ENCODE results near the gene HSD17B12. TPM values are rescaled to one million over a fixed set of nuclear protein-coding genes. Genes with fewer than 3 reads are reported as not detected.

The HSD17B12 gene
- total RNA-seq, 2 donors from 2014 or later, result 59.9 to 102 TPM

GRCh38 chr11:43879789-43880639 lies 199.5 kb downstream of the HSD17B12 start:
- TF ChIP-seq POLR2AphosphoS5 (IDR thresholded peaks at IDR 0.05) (no peak), POLR2A (IDR thresholded peaks at IDR 0.05) (no peak)
- TF ChIP-seq, protein P1, sequence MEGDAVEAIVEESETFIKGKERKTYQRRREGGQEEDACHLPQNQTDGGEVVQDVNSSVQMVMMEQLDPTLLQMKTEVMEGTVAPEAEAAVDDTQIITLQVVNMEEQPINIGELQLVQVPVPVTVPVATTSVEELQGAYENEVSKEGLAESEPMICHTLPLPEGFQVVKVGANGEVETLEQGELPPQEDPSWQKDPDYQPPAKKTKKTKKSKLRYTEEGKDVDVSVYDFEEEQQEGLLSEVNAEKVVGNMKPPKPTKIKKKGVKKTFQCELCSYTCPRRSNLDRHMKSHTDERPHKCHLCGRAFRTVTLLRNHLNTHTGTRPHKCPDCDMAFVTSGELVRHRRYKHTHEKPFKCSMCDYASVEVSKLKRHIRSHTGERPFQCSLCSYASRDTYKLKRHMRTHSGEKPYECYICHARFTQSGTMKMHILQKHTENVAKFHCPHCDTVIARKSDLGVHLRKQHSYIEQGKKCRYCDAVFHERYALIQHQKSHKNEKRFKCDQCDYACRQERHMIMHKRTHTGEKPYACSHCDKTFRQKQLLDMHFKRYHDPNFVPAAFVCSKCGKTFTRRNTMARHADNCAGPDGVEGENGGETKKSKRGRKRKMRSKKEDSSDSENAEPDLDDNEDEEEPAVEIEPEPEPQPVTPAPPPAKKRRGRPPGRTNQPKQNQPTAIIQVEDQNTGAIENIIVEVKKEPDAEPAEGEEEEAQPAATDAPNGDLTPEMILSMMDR (IDR thresholded peaks at IDR 0.05), result no peak
- Histone ChIP-seq H3K36me3 (no peaks in the 10 kb centered on the region), H3K27ac (peak overlapping the region; percentile 54 to 55), H3K4me3 (peak overlapping the region; percentile 64 to 72), H3K4me1 (replicated peaks) (no peaks in the 10 kb centered on the region), H3K27me3 (replicated peaks; ENCODE audit: insufficient read depth) (no peaks in the 10 kb centered on the region), H3K9me3 (no peaks in the 10 kb centered on the region)
- intact Hi-C loops (cut with DNase I), result no loop called here
- no peak for DNase-seq (ENCODE audit: low spot score)
- WGBS, result 44% methylated on average over 13 of the region's 13 CpGs

DNA sequence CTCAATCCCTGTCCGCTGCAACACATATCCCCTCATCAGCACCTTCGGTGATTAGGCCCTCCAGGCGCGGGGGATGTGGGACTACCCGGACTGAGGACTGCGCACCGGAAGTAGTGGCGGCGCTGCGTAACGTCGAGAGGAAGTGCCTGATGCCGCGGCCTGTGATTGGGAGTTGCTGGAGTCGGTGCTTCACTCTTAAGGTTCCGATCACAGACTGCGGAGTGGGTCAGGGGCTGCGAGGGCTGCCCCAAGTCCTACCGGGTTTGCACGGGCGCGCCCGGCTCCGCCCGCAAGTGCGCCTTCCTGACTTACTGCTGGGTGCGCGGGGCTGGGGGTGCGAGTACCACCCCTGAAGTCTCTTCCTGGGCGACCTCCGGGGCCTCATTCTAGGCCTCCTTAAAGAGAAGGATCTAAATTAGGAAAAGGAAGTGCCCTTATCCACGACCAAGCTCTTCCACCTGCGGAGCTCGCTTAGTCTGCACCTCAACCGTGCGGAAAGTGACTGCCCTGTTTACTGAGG lies 200.2 kb downstream of the HSD17B12 start, which contains the start of gene ALKBH3:
Gene ALKBH3 (plus strand): TSS at position 192 of the 520 bp plus-strand sequence. CDS start 1,822 bp downstream, outside the sequence.
- Histone ChIP-seq H3K27ac (peak within 1 kb of the TSS; percentile 54 to 55), H3K4me1 (replicated peaks) (no peaks in the 10 kb centered on the region), H3K4me3 (peak within 1 kb of the TSS; percentile 64 to 72), H3K27me3 (replicated peaks; ENCODE audit: insufficient read depth) (no peaks in the 10 kb centered on the region), H3K9me3 (no peaks in the 10 kb centered on the region), H3K36me3 (no peaks in the 10 kb centered on the region)
- DNase-seq (ENCODE audit: low spot score), result peak; percentile 86
- intact Hi-C loops (cut with DNase I), result no loop called here
- WGBS, result under 1% methylated on average over 35 of the region's 36 CpGs
- TF ChIP-seq POLR2A (IDR thresholded peaks at IDR 0.05) (no peak), POLR2AphosphoS5 (IDR thresholded peaks at IDR 0.05) (peak; percentile 90)
- TF ChIP-seq, protein P1 (IDR thresholded peaks at IDR 0.05), result peak in 3 of 4 experiments; percentile 26 to 38 (median 30)

DNA sequence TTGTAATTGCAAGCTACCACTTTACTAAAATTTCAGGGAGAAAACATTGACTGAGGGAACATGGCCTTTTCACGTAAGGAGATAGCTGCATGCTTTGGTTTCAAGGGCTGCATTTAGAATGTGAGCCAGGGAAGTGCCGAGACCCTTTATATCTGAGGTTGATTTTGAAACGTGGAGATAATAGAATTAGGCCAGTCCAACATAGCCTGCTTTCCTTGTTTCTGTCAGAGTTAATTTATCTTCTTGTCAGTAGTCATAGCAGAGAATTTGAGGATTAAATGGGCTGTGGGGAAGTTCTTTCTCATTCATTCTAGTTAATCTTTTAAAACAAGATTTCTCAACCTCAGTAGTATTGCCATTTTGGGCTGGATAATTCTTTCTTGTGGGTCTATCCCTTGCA lies 212.3 kb downstream of the HSD17B12 start:
- TF ChIP-seq, protein P1 (IDR thresholded peaks at IDR 0.05), result no peak
- no peak for TF ChIP-seq POLR2A (IDR thresholded peaks at IDR 0.05)
- no peak for TF ChIP-seq POLR2AphosphoS5 (IDR thresholded peaks at IDR 0.05)
- 56% methylated on average over 3 of the region's 3 CpGs for WGBS
- H3K27me3 ChIP-seq (replicated peaks; ENCODE audit: insufficient read depth), result no peaks in the 10 kb centered on the region
- peaks cover 9% of the 10 kb centered on the region for H3K4me1 ChIP-seq (replicated peaks)
- H3K36me3 ChIP-seq, result peaks cover 0 to 8% of the 10 kb centered on the region in 2 donors
- intact Hi-C loops (cut with DNase I), result loop anchor here (2.0 kb wide), 1 partner anchor 52 kb away; no protein-coding TSS in a partner anchor
- DNase-seq (ENCODE audit: low spot score), result no peak
- H3K27ac ChIP-seq, result no peak overlapping the region
- H3K9me3 ChIP-seq, result no peaks in the 10 kb centered on the region
- H3K4me3 ChIP-seq, result no peak overlapping the region

- H3K27ac ChIP-seq, result peak overlapping the region in 1 of 2 donors; percentile 61
- WGBS, result 19% methylated on average over 2 of the region's 2 CpGs
- intact Hi-C loops (cut with DNase I), result no loop called here
Measured at GRCh38 chr11:43894546-43894945, 214.0 kb downstream of the HSD17B12 start.

More at GRCh38 chr11:43894546-43894945, 214.0 kb downstream of the HSD17B12 start:
- Histone ChIP-seq H3K9me3 (no peaks in the 10 kb centered on the region), H3K4me3 (no peak overlapping the region), H3K36me3 (peaks cover 0 to 9% of the 10 kb centered on the region in 2 donors), H3K27me3 (replicated peaks; ENCODE audit: insufficient read depth) (no peaks in the 10 kb centered on the region), H3K4me1 (replicated peaks) (peaks cover 9% of the 10 kb centered on the region)
- TF ChIP-seq POLR2AphosphoS5 (IDR thresholded peaks at IDR 0.05), result peak; percentile 65
- TF ChIP-seq, protein P1 (IDR thresholded peaks at IDR 0.05), result no peak
- DNase-seq (ENCODE audit: low spot score), result no peak

Measured in prostate gland (tissue), 2 donors.